GM12873 (cell line): ENCODE measurements around the gene HPCA.
A peak's percentile ranks its signal among the peaks of the same experiment; 100 is the strongest.

Source experiments
- CTCF ChIP-seq: IDR thresholded peaks from 2 replicates; pipeline ENCODE4 v1.5.1; 2012; ENCODE audit warnings: low read depth, mild to moderate bottlenecking, moderate library complexity, low read length, control low read depth; ENCODE audit not compliant: insufficient read depth; ENCODE audit errors: missing control alignments

Gene HPCA

GRCh38 chr1:32873484-32873883, 12.8 kb upstream of the HPCA start:
- TF ChIP-seq CTCF, result no peak

GRCh38 chr1:32874860-32875752, 11.2 kb upstream of the HPCA start:
- no peak for TF ChIP-seq CTCF

- TF ChIP-seq CTCF, result peak; percentile 99
Measured at GRCh38 chr1:32876341-32877210, 9.7 kb upstream of the HPCA start.

- TF ChIP-seq CTCF, result no peak
Measured at GRCh38 chr1:32877211-32878110, 8.8 kb upstream of the HPCA start.

- no peak for TF ChIP-seq CTCF
Measured at GRCh38 chr1:32878183-32878582, 8.1 kb upstream of the HPCA start.

- no peak for TF ChIP-seq CTCF
Measured at GRCh38 chr1:32878637-32879041, 7.7 kb upstream of the HPCA start.
